ENCODE measurements around the gene TNFRSF17.

The TNFRSF17 gene

DNA sequence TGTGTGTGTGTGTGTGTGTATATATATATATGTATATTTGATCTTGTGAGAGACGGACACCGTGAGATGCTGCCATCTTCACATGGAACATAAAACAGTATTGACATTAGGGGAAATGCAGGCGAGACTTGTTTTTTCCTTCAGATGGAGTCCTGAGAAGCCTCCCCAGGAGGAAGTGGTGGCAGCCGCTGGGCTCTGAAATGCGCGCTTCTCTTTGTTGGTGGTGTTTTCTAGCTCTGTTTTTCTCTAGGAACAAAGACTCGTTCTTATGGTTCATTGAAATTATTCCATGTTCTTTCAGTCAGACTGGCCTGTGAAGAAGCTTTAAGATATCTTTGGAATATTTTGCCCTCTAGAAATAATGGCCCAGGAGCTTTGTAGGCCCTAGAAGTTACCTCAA is 44.5 kb downstream of the TNFRSF17 start:
- no peak for DNase-seq

DNA sequence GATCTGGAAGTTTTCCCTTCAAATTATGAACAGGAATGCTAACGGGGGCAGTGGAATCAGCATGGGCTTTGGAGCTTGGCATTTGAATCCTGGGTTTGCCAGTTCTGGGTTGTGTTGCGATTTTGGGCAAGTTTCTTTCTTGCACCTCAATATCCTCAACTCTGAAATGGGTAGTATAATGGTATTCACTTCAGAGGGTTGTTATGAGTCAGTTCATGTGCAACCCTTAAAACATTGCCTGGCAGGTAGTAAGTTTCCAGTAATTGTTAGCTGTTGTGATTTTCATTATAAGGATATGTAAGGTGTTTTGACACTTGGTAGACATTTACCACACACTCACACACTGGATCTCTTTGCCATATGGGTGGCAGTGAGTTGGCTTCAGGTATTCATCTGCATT is 44.9 kb downstream of the TNFRSF17 start:
- no peak for DNase-seq

DNA sequence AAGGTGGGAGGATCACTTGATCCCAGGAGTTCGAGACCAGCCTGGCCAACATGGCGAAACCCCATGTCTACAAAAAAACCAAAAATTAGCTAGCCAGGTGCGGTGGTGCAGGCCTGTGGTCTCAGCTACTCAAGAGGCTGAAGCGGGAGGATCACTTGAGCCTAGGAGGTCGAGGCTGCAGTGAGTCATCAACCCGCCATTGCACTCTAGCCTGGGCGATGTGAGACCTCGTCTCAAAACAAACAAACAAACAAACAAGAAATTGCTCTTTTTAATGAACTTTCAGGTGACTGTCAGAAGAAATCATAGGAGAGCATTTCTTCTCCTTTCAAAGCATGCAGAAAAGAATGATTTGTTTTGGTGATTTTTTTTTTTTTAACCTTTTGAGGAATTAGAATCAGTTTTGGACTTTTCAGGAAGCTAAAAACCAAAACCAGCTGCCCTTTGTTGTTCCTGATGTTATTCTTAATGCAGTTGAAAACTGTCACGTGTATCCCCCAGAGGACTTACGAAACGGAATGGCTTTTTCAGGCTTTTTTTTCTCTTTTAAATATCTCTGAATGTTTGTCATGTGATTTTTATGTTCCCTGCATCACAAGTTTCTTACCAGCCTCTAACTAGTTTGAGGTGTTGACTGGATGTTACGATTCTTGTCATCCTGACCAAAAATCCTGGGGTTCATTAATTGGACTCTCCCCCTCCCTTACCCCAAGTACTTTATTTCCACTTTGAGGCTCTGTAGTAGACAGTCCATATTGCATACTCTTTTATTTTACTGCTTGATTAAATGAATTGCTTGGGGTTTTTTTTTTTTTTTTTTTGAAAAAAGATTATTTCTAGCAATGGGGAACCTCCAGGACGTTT is 45.6 kb downstream of the TNFRSF17 start:
- no peak for DNase-seq

DNA sequence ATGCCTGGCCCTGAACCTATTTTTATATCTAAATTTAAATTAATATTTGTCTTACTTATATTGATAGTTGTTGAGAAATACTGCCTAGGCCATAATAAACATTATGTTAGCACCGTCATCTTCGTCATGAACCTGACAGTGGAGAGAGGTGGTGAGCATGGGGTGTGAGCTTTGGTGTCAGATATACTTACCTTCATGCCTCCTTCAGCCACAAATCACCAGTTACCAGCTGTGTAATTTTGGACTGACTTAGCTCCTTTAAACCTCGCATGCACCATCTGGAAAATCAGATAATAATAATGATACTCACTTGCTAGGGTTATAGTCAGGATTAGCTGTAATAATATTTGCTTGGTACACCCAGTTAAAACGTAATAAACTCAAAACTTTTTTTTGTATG is 46.6 kb downstream of the TNFRSF17 start:
- no peak for DNase-seq

DNA sequence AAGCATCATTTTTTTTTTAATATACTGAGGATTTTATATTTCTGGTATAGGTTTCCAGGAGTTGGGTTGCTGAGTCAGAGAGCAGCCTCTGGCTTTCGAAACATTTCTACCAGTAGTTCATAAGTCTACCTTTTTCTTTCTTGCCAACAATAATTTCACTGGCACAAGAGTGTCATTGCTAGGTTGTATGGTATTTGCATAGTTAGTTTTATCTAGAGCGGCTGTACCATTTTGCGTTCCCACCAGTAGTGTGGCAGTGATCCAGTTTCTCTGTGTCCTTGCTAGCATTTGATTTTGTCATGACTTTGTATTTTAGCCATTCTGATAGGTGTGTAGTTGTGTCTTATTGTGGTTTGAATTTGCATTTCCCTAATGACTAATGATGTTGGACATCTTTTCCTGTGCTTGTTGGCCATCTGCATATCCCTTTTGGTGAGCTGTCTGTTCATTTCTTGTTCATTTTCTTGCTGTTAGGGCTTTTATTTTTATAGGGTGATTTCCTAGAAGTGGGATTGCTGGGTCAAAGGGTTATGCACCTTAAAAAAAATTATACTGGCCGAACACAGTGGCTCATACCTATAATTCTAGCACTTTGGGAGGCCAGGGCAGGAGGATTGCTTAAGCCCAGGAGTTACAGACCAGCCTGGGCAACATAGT is 51.4 kb downstream of the TNFRSF17 start:
- no peak for DNase-seq

DNA sequence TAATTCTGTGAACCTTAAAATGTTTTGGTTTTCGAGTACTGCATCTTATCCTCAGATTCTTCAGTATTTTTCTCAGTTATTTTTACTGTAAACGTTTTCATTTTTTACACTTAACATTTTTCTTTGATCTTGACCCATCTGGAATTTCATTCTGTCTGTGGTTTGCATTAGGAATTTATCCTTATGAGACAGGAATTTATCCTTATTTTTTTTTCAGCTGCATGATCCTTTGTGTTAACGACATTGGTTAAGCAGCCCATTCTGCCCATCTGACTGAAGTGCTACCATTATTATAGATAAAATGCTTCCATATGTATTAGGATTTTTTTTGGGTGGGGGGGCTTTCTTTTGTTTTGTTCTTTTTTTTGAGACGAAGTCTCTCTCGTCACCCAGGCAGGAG is 52.5 kb downstream of the TNFRSF17 start:
- DNase-seq, result no peak

All from effector CD8-positive, alpha-beta T cell (primary cell).